Inferior parietal cortex (tissue), 1 donor: Measurements from ENCODE around the gene ADAT3.

Source experiments
- DNase-seq: peaks from one replicate; pipeline ENCODE4 v3.0.0-alpha.2; 2016; ENCODE audit errors: extremely low spot score

The ADAT3 gene

GRCh38 chr19:1956868-1957492, 51.8 kb downstream of the ADAT3 start:
- peak; percentile 73 for DNase-seq

- no peak for DNase-seq
Observed at GRCh38 chr19:1957562-1958248, 52.5 kb downstream of the ADAT3 start.

GRCh38 chr19:1959928-1960589, 54.9 kb downstream of the ADAT3 start:
- DNase-seq: no peak

- DNase-seq: no peak
Observed at GRCh38 chr19:1961000-1961883, 56.0 kb downstream of the ADAT3 start.

- DNase-seq: no peak
Observed at GRCh38 chr19:1962674-1963073, 57.5 kb downstream of the ADAT3 start.
